ENCODE data around the gene SPEM1.

The SPEM1 gene

DNA sequence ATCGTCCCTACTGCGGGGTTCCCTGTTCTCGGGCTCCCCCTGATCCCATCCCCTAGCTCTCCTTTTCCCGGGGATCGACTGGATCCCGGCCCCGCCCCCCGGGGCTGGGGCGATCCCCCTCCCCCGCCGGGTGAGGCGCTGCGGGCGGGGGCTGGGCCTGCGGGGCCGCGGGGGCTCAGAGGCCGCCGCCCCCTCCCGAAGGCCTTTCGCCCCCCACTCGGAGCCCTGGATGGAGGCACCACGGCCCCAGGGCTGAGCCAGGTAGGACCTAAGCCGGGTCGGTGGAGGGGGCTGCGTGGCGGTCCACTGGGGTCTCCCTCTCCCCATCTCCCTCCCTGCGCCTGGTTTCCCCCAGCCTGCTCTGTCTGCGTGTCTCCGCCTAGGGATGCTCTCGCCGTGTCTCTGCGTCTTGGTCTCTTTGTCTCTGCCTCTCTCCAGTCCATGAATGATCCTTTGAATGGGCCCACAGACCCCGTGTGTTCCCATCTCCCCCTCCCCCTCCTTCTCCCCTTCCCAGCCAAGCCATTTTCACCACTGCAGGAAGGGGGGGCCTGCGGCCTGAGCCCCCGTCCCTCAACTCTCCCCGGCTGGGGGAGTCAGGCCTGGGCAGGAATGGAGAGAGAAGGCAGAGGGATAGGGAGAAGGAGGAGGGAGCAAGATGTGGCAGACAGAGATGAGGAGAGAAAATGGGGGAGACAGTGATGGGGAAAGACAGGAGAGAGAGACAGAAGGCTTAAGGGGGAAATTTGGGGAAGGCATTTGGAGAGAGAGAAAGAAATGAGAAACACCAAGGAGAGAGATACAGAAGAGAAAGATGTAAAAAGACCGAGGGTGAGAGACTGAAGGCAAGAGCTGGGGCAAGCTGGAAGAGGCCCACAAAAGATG lies 14.5 kb upstream of the SPEM1 start:
- ChIA-PET POLR2A (interaction anchor here (0.6 to 2.7 kb wide), 3 partner anchors 30 to 182 kb away, joined by 3 to 9 read pairs (median 6); partner anchors contain the start of gene TMEM102), CTCF (interaction anchor here (1.2 kb wide), 1 partner anchor 50 kb away, joined by 3 read pairs; the partner anchor contains the start of gene TMEM95)
- no peak for DNase-seq (ENCODE audit: extremely low spot score)
- TF ChIP-seq FOXA1 (IDR thresholded peaks at IDR 0.05), result no peak
- no peak for TF ChIP-seq PKNOX1 (IDR thresholded peaks at IDR 0.05)
- TF ChIP-seq ELF4 (IDR thresholded peaks at IDR 0.05), result no peak
- no peak for TF ChIP-seq FOXM1 (IDR thresholded peaks at IDR 0.05; ENCODE audit: borderline replicate concordance)
- no peak for TF ChIP-seq FOXK2 (IDR thresholded peaks at IDR 0.05)
- TF ChIP-seq TARDBP (IDR thresholded peaks at IDR 0.05), result no peak
- TF ChIP-seq ZNF384 (IDR thresholded peaks at IDR 0.05), result no peak
- TF ChIP-seq L3MBTL2 (conservative IDR thresholded peaks at IDR 0.05), result no peak
- TF ChIP-seq HDGF (IDR thresholded peaks at IDR 0.05; ENCODE audit: borderline replicate concordance), result no peak
- TF ChIP-seq BHLHE40 (IDR thresholded peaks at IDR 0.05; ENCODE audit: borderline replicate concordance), result no peak
- TF ChIP-seq SUZ12 (IDR thresholded peaks at IDR 0.05), result no peak
- TF ChIP-seq CTBP1 (IDR thresholded peaks at IDR 0.05; ENCODE audit: borderline replicate concordance), result no peak; the same call in 1 of the 2 replicates
- TF ChIP-seq LEF1 (IDR thresholded peaks at IDR 0.05; ENCODE audit: borderline replicate concordance), result no peak

DNA sequence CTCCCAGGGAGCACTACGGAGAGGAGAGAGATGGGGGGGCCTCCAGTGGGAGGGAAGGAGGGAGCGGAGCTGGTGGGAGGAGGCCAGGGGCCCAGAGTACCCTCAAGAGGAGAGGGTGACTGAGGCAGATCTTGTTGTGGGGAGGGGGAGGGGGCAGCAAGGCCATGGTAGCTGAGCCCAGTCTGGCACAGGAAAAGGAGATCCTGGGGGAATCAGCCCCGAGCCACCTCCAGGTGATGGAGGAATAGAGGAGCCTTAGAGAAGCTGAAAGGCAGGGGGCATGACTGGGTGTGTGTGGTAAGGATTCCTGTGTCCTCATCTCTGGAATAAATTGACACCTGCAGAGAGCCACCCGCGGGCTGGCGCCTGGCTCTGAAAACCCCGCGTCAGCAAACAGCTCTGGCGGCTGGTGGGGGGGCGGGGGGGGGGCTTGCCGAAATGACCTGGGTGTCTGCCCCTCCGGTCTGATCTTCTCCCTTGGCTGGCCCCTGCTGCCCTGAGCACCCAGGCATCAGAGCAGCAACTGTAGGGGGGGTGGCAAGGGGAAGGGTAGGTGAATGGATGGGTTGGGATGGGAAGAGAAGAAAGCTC lies 13.8 kb upstream of the SPEM1 start:
- CTCF ChIA-PET, result interaction anchor here (1.2 kb wide), 1 partner anchor 51 kb away, joined by 3 read pairs; the partner anchor contains the start of gene TMEM95
- DNase-seq (ENCODE audit: extremely low spot score), result no peak
- POLR2A ChIA-PET, result interaction anchor here (0.6 to 2.7 kb wide), 5 partner anchors 12 to 181 kb away, joined by 3 to 9 read pairs (median 3); partner anchors contain the start of genes CHRNB1, PLSCR3 and TMEM102
- TF ChIP-seq PKNOX1 (IDR thresholded peaks at IDR 0.05) (no peak), ELF4 (IDR thresholded peaks at IDR 0.05) (no peak), L3MBTL2 (conservative IDR thresholded peaks at IDR 0.05) (no peak)

GRCh38 chr17:7407082-7407481 lies 13.0 kb upstream of the SPEM1 start:
- no peak for DNase-seq (ENCODE audit: extremely low spot score)
- TF ChIP-seq FOXM1 (IDR thresholded peaks at IDR 0.05; ENCODE audit: borderline replicate concordance), result no peak
- no peak for TF ChIP-seq SP1 (IDR thresholded peaks at IDR 0.05)
- CTCF ChIA-PET, result interaction anchor here (1.2 kb wide), 1 partner anchor 52 kb away, joined by 3 read pairs; the partner anchor contains the start of gene TMEM95
- POLR2A ChIA-PET, result interaction anchor here (1.1 to 2.7 kb wide), 5 partner anchors 13 to 78 kb away, joined by 3 to 9 read pairs (median 4); partner anchors contain the start of genes CHRNB1, NEURL4, PLSCR3 and TMEM102

DNA sequence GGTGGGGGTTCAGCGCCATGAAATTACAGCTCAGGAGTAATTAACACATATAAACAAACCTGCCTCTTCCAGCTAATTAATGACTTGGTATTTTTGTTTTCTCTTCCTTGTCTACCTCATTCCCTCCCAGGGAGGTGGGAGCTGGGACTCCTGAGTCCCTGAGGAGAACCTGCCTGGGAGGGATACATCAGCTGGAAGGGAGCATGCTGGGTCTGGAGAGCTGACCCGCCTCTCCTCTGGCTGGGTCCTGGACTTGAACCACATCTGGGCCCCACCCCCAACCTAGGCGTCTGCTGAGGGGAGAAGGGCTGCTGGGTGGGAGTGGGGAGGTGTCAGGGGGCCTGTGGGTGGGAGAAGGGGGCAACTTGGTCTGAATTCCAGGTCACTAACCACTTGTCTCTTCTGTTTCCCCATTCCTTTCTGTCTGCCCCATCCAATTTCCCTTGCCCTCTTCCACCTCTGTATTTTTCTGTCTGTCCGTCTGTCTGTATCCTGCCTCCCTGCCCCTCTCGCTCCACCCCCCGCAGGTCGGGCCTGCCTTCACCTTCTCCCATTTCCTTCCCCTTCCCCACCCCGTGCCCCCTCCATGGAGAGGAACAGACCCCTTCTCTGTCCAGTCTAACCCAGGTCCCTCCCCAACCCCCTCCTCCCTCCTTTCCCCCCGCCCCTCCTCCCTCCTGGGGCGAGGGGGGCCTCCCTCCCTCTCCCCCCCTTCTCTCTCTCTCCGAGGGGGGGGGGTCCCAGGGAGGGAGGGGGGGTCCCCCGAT lies 12.5 kb upstream of the SPEM1 start, which contains the start of gene NLGN2:
TSS of gene NLGN2 (plus strand) at position 361 of the 767 bp plus-strand sequence. CDS start 411 bp downstream, outside the sequence.
- POLR2A ChIA-PET, result interaction anchor here (1.1 to 2.7 kb wide), 5 partner anchors 13 to 78 kb away, joined by 3 to 9 read pairs (median 4); partner anchors contain the start of genes CHRNB1, NEURL4, PLSCR3 and TMEM102
- CTCF ChIA-PET, result no interaction called here
- no peak for DNase-seq (ENCODE audit: extremely low spot score)
- no peak for TF ChIP-seq ARNT (IDR thresholded peaks at IDR 0.05)
- TF ChIP-seq SUZ12 (IDR thresholded peaks at IDR 0.05), result no peak
- TF ChIP-seq ELF4 (IDR thresholded peaks at IDR 0.05), result no peak
- no peak for TF ChIP-seq FOXM1 (IDR thresholded peaks at IDR 0.05; ENCODE audit: borderline replicate concordance)
- no peak for TF ChIP-seq FOXK2 (IDR thresholded peaks at IDR 0.05)
- no peak for TF ChIP-seq ZNF384 (IDR thresholded peaks at IDR 0.05)

- no peak for TF ChIP-seq SP1 (IDR thresholded peaks at IDR 0.05)
- ChIA-PET POLR2A (interaction anchor here (1.1 to 1.5 kb wide), 3 partner anchors 9 to 79 kb away, joined by 3 to 4 read pairs (median 4); partner anchors contain the start of genes NEURL4 and TMEM102), CTCF (no interaction called here)
- no peak for DNase-seq (ENCODE audit: extremely low spot score)
Observed at GRCh38 chr17:7408252-7408727, 11.8 kb upstream of the SPEM1 start.

- ChIA-PET POLR2A (interaction anchor here (0.9 to 1.3 kb wide), 3 partner anchors 10 to 55 kb away, joined by 3 to 4 read pairs (median 3); partner anchors contain the start of gene TMEM102), CTCF (no interaction called here)
- TF ChIP-seq ELF4 (IDR thresholded peaks at IDR 0.05) (no peak), TARDBP (IDR thresholded peaks at IDR 0.05) (no peak), L3MBTL2 (conservative IDR thresholded peaks at IDR 0.05) (no peak), BHLHE40 (IDR thresholded peaks at IDR 0.05; ENCODE audit: borderline replicate concordance) (no peak), ARNT (IDR thresholded peaks at IDR 0.05) (no peak), SUZ12 (IDR thresholded peaks at IDR 0.05) (no peak), FOXK2 (IDR thresholded peaks at IDR 0.05) (no peak), HDGF (IDR thresholded peaks at IDR 0.05; ENCODE audit: borderline replicate concordance) (no peak), SP1 (IDR thresholded peaks at IDR 0.05) (no peak), LEF1 (IDR thresholded peaks at IDR 0.05; ENCODE audit: borderline replicate concordance) (no peak), FOXM1 (IDR thresholded peaks at IDR 0.05; ENCODE audit: borderline replicate concordance) (no peak), FOXA1 (IDR thresholded peaks at IDR 0.05) (no peak), CTBP1 (IDR thresholded peaks at IDR 0.05; ENCODE audit: borderline replicate concordance) (no peak), PKNOX1 (IDR thresholded peaks at IDR 0.05) (no peak), ZNF384 (IDR thresholded peaks at IDR 0.05) (no peak)
- no peak for DNase-seq (ENCODE audit: extremely low spot score)
Observed at GRCh38 chr17:7408863-7409262, 11.3 kb upstream of the SPEM1 start.

All from HEK293T (cell line).